KOPT-K1 (cell line): ENCODE measurements around the gene STK32C.

ENCODE experiments used
- H3K27ac ChIP-seq: fragments of 200-600 bp; sonication (generic); 2 replicates; pipeline ENCODE4 v1.5.1; 2016; ENCODE audit warnings: antibody characterized with exemption, mild to moderate bottlenecking, low read depth, low read length; ENCODE audit not compliant: poor library complexity, severe bottlenecking
- H3K36me3 ChIP-seq: fragments of 200-600 bp; sonication (generic); 2 replicates; pipeline ENCODE4 v1.5.1; 2017; ENCODE audit warnings: antibody characterized with exemption, mild to moderate bottlenecking, low read length, moderate library complexity; ENCODE audit not compliant: insufficient read depth
- H3K9me3 ChIP-seq: fragments of 200-600 bp; sonication (generic); 2 replicates; pipeline ENCODE4 v1.5.1; 2017; ENCODE audit warnings: antibody characterized with exemption, low read length, mild to moderate bottlenecking; ENCODE audit not compliant: insufficient read depth, poor library complexity, severe bottlenecking

The STK32C gene

DNA sequence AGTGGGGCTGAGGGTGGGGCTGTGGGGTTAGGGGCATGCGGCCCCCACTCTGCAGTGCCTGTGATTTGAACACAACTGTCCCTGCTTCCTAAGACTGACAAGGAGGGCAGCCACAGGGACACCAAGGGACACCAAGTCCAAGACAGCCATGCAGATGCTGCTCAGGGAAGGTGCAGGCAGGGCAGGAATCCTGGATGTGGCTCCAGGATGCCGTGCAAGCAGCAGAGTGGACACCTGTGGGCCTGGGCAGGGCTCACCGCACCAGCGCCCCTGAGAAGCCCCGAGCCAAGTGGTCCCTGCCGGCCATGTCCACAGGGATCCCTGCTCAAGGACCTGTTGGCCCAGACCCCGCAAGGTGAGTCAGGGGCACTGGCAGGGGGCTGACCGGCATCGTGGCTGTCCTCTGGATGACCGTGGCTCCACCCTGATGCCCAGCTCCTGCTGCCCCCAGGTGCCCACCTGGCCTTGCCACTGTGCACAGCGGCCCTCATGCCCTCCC, 58.5 kb downstream of the STK32C start:
- Histone ChIP-seq H3K27ac (no peak overlapping the region), H3K9me3 (no peaks in the 10 kb centered on the region), H3K36me3 (no peaks in the 10 kb centered on the region)

DNA sequence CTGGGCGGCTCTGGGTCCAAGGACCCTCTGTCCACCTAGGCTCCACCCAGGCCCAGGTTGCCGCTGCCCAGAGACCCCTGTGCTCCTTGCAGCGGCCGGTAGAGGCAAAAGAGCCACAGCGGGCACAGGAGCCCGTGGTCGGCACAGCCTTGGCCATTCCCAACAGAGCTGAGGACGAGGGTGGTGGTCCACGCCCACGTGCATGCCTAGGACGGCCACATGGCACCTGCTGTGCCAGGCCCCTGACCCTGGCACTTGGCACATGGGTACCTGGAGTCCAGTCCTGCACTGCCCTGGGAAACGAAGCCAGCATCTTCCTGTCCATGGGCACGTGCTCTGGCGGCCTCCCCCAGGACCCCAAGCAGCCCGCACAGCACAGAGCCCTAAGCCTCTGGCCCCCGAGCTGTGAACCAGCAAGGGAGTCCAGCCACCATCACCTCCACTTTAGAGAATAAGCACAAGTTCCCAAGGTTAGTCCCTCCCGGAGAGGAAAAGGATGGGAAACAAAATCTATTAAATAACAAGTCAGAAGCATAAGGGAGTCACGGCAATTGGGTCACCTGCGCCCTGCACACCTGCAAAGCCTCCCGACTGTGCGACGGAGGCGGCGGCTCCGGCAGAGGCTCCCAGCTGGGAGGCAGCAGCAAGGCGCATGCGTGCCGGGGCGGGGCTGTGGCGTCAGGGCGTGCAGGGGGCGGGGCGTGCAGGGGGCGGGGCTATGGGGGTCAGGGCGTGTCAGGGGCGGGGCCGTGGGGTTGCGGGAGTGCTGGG, 59.1 kb downstream of the STK32C start:
- Histone ChIP-seq H3K27ac (no peak overlapping the region), H3K36me3 (no peaks in the 10 kb centered on the region), H3K9me3 (no peaks in the 10 kb centered on the region)

DNA sequence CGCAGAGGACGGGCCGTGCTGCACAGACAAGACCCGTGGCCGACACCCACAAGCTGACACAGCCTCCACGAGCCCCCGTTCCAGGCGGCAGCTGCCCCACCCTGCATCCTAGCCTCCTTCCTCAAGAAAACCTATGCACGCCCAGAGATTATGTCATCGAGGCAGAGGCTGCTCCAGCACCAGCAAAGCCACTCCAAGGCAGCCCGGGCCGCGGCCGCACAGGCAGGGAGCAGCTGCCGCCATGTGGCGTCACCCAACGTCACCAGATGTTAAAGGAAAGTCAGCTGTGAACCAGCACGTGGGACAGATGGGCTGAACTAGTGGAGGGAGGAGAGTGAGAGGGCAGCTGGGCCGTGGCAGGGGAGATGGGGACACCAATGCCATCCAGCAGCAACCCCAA, 59.8 kb downstream of the STK32C start:
- H3K36me3 ChIP-seq, result no peaks in the 10 kb centered on the region
- no peak overlapping the region for H3K27ac ChIP-seq
- no peaks in the 10 kb centered on the region for H3K9me3 ChIP-seq

DNA sequence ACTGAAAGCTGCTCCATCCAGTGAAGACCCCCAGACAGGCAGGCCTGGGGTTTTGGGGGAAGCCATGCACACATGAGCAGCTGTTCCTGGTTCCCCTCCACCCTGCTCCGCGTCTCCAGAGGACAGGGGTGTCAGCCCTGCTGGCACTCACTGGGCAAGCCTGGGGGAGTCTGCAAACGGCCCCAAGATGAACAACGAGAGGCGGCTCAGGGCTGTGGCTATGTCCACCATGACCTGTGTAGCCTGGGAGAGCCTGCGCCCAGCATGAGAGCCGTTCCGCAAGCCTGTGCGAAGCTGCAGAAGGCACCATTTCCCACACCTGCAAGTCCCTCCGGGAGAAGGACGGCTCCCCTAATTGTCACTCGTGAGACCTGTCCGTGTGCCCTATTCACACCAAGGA, 61.5 kb downstream of the STK32C start:
- H3K27ac ChIP-seq, result no peak overlapping the region
- H3K9me3 ChIP-seq, result no peaks in the 10 kb centered on the region
- no peaks in the 10 kb centered on the region for H3K36me3 ChIP-seq

DNA sequence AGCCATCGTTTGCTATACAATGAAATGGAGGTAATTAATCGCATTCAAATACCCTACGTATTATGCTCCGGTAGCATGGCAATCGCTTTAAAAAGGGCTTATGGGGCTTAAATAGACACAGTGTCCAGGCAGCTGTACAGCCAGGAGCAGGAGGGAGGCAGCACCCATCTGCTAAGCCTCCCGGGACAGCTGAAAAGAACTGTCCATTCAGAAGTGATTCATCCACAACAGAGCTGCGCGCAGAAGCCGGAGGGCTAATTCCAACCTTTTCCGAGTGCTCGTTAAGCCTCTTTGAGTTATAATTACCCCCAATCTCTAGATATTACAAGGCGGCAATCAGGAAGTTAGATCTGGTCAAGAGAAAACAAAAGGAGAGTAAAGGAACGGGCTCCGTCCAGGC, 62.7 kb downstream of the STK32C start:
- Histone ChIP-seq H3K36me3 (no peaks in the 10 kb centered on the region), H3K27ac (no peak overlapping the region), H3K9me3 (no peaks in the 10 kb centered on the region)

DNA sequence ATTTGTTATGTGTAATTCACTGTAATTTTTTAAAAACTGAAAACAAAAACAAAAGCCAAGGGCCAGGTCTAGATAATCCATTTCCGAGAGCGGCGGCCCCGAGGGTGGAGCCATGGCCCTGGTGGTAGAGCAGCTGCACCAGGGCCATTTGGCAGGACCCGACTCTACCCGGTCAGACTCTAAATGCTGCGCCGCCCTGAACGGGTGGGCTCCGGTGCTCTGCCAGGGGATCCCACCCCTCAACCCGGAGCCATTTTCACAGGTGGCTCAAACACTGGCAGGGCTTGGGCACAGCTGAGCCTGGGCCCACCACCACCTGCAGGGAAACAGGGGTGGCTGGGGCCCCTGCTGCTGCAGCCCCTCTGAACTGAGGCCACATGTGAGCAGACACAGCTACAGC, 64.1 kb downstream of the STK32C start:
- H3K36me3 ChIP-seq, result no peaks in the 10 kb centered on the region
- no peaks in the 10 kb centered on the region for H3K9me3 ChIP-seq
- no peak overlapping the region for H3K27ac ChIP-seq

DNA sequence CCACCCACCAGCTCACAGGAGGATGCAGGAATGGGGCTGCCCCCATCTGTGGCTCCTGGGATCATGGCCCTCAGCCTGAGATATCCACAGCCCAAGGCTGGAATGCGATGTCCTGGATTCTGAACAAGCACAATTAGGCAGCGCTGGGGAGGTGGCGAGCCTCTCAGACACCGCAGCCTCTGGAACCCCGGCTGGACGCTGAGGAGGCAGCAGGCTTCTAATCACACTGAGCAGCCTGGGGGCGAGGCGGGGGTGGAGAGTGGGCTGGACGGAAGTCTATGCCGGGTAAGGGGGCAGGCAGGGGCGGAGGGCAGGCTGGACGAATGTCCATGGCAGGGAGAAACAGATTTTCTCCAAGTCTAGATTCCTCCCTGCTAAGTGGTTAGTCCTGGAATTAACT, 64.6 kb downstream of the STK32C start:
- H3K36me3 ChIP-seq, result no peaks in the 10 kb centered on the region
- no peak overlapping the region for H3K27ac ChIP-seq

DNA sequence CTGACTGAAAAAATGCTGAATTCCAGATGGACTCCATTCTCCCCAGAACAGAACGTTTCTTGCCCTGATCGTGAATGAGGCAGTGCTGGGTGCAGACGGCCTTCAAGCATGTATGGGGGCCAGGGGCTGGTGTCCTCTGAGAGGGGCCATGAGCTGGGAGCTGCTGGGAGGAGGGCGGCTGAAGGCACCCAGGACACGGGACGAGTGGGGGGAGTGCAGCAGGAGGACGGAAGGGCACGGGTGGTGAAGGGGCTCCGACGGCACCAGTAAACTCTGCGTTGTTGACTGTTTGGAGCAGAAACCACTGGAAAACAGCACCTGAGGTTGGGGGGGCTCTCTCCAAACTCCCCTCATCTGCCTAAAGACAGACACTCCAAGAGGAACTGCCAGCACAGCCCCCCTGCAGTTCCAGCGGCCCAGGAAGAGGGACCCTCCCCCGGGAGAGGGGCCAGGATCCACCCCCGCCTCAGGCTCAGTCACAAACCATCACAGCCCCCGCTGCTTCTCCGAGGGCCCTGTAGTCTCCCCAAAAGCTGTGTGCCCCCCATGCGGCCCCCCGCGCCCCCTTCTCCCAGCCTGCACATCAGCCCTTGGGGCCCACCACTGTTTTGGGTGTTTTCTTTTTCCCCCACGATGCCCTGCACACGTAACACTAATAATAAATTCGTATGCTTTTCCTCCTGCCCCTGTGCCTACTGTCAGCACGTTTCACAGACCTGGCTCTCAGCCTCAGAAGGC, 65.5 kb downstream of the STK32C start:
- H3K27ac ChIP-seq, result no peak overlapping the region
- H3K9me3 ChIP-seq, result no peaks in the 10 kb centered on the region
- H3K36me3 ChIP-seq, result no peaks in the 10 kb centered on the region

More for the DNA sequence above, 64.6 kb downstream of the STK32C start:
- H3K9me3 ChIP-seq, result no peaks in the 10 kb centered on the region

DNA sequence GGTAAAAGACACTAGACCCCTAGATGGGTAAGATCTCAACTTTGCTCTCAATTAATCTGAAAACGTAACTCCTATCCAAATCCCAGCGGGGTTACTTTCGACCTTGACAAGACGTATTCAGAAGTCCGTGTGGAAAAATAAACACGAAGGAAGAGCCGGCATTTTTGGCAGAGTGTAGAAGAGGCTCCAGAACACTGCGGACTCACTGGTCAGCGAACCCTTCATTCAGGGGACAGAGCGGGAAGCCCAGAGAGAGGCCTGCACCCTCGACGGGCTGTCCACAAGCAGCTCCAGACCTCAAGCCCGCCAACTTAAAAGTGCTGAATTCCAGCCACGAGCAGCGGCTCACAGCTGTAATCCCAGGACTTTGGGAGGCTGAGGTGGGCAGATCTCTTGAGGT, 66.3 kb downstream of the STK32C start:
- Histone ChIP-seq H3K9me3 (no peaks in the 10 kb centered on the region), H3K36me3 (no peaks in the 10 kb centered on the region), H3K27ac (no peak overlapping the region)

DNA sequence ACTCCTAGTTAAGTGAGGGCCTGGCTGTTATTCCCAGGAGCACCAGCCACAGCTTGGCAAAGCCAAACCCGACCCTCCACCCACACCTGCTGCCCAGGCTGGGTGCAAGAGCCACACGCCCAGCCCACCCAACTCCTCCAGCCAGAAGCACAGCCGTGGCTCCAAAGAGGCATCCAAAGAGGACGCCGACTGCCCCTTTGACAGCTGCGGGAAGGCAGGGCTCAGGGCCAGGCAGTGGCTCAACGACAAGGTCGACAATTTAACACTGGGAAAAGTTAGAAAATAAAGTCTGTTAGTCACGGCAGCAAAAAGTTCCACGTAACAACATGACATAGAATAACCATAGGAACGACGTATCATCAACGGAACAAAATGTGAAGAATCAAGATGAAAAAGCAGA, 66.7 kb downstream of the STK32C start:
- no peaks in the 10 kb centered on the region for H3K9me3 ChIP-seq
- H3K36me3 ChIP-seq, result no peaks in the 10 kb centered on the region
- H3K27ac ChIP-seq, result no peak overlapping the region

DNA sequence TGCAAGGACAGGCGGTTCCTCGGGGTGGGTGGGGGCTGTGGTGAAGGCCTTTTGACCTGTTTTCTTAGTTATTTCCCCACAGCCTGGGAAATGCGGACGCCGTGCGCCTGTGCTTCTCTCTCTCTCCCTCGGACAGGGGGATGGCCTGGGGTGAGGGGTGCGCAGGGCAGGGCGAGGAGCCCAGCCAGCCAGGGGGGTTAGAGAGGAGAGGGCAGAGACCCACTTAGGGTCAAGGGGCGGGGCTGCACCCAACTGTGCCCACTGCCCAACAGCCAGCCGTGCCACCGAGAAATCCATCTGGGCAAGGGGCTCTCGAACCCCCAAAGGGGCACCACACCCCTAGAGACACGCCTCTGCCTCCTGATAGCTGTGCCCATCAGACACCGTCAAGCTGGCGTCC, 67.2 kb downstream of the STK32C start:
- Histone ChIP-seq H3K27ac (no peak overlapping the region), H3K9me3 (no peaks in the 10 kb centered on the region), H3K36me3 (no peaks in the 10 kb centered on the region)

DNA sequence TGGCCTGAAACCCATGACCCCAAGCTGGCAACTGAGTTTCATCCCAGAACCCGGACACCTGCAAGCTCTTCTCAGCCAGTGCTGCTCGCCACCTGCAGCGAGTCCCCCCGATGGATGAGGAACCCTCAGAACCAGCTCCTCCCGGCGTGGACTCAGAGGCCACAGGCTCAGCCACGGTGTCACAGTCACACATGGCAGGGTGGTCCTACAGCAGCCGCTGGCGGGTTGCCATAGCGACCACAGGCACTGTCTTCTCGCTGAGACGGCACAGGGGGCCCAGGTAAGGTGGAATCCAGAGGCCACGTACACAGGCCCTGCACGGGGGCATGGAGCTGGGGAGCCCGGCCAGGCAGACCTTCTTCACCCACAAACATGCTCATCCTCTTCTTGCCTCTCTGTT, 67.6 kb downstream of the STK32C start:
- Histone ChIP-seq H3K27ac (no peak overlapping the region), H3K9me3 (no peaks in the 10 kb centered on the region), H3K36me3 (no peaks in the 10 kb centered on the region)

DNA sequence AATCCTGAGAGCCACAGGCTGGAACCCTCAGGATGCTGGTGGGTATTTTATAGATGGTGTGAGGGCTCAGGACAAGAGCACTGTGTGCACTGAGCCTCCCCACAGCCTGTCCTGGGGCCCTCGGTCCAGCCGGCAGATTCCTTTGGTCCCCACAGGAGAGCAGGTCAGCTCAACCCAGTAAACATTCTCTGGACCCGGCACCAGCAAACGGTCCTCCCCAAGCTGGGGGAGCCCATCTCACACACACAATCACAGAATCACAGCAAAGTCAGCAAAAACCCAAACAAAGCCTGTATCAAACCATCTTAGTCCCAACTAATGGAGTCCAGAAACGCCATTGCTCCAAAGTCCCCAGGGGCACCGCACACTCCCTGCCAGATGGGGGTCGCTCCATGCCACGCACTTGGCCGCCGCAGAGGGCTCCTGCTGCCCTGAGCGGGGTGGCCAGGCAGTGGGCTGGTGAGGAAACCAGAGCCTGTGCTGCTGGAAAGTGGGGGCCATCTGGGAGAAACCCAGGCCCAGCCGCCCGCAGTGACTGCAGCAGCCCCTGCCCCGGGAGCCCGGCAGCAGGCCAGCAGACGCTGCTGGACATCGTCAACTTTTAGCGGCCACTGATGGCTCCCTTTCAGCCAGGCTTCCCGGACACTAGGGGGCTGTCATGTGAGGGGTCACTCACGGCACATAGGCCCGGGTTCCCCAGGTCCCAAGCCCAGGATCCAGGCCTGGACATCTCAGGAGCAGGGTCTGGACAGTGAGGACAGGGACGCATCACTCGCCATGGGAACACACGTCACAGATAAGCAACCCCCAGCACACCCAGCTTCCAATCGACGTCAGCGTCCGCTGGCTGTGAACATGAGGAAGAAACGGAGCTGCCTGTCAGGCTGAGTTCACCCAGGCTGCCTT, 68.4 kb downstream of the STK32C start:
- no peaks in the 10 kb centered on the region for H3K9me3 ChIP-seq
- no peak overlapping the region for H3K27ac ChIP-seq
- H3K36me3 ChIP-seq, result no peaks in the 10 kb centered on the region

DNA sequence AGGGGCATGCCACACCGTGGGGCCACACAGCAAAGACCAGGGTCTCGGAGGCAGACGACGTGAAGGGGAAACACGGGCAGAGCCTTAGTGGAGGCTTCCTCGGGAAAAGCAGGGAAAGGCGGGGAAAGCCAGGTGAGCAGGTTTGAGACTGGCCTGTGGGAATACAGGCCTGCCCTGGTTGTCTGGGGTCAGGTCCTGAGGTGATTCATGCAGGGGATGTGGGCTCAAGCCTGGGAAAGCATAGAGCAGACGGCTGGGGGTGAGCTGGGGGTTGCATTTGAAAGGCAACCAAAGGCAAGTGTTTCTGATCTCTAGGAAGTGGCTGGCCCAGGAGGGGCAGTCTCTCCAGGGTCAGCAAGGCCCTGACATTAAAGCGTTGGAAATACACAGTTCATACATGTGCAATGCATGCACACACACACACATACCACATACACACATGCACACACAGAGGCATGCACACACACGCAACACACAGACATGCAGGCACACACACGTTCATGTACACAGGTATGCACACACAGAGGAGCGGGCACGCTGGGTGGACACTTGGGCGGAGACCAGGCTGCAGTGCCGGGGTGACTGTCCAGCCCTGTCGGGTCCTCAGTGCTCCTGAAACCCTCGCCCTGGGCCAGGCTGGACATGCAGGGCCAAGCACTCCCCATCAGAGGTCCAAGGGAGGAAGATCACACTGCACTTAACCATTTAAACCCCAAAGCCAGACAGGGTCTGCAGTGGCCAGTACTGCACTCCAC, 69.2 kb downstream of the STK32C start:
- Histone ChIP-seq H3K36me3 (no peaks in the 10 kb centered on the region), H3K27ac (no peak overlapping the region), H3K9me3 (no peaks in the 10 kb centered on the region)
